ENCODE data around the gene NFIC. TPM values are rescaled to one million over a fixed set of nuclear protein-coding genes. Genes with fewer than 3 reads are reported as not detected.

Gene NFIC
- total RNA-seq, 4 donors from 2014 or later: 34.7 to 191 (median 64.9) TPM

DNA sequence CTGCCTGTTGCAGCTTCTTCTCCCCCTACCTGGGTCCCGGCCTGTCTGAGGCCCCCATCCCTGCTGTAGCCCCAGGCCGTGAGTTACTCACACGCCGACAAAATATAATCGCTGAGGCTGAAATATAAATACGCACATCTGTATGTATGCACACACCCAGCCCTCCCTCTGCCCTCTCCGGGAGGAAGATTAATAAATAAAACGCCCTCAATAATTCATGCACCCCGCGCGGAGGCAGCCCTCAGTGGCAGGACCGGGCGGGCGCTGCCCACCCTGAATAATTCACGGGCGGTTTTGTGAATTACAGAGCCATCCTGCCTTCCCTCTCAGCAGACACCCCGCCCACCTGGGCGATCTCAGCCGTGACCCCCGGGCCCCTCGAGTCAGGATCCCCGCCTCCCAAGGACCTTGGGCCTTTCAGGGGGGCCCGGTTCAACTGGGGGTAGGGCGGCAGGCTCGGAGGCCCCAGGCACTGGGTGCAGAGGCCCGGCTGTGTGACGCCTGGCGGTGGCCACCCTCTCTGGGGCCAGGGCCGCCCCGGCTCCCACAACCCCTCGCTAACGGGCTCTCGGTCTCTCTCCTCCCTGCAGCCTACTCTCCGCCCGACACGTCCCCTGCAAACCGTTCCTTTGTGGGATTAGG, 89.7 kb downstream of the NFIC start:
- DNase-seq: no peak
- Histone ChIP-seq H3K4me3 (no peak overlapping the region), H3K4me1 (peaks cover 0 to 32% (median 0%) of the 10 kb centered on the region in 4 donors), H3K36me3 (peaks cover 0 to 57% (median 0%) of the 10 kb centered on the region in 3 donors), H3K27ac (no peak overlapping the region), H3K27me3 (no peaks in the 10 kb centered on the region), H3K9me3 (no peaks in the 10 kb centered on the region)
- TF ChIP-seq POLR2A (IDR thresholded peaks at IDR 0.05): no peak
- TF ChIP-seq, protein P1, sequence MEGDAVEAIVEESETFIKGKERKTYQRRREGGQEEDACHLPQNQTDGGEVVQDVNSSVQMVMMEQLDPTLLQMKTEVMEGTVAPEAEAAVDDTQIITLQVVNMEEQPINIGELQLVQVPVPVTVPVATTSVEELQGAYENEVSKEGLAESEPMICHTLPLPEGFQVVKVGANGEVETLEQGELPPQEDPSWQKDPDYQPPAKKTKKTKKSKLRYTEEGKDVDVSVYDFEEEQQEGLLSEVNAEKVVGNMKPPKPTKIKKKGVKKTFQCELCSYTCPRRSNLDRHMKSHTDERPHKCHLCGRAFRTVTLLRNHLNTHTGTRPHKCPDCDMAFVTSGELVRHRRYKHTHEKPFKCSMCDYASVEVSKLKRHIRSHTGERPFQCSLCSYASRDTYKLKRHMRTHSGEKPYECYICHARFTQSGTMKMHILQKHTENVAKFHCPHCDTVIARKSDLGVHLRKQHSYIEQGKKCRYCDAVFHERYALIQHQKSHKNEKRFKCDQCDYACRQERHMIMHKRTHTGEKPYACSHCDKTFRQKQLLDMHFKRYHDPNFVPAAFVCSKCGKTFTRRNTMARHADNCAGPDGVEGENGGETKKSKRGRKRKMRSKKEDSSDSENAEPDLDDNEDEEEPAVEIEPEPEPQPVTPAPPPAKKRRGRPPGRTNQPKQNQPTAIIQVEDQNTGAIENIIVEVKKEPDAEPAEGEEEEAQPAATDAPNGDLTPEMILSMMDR (IDR thresholded peaks at IDR 0.05): no peak

DNA sequence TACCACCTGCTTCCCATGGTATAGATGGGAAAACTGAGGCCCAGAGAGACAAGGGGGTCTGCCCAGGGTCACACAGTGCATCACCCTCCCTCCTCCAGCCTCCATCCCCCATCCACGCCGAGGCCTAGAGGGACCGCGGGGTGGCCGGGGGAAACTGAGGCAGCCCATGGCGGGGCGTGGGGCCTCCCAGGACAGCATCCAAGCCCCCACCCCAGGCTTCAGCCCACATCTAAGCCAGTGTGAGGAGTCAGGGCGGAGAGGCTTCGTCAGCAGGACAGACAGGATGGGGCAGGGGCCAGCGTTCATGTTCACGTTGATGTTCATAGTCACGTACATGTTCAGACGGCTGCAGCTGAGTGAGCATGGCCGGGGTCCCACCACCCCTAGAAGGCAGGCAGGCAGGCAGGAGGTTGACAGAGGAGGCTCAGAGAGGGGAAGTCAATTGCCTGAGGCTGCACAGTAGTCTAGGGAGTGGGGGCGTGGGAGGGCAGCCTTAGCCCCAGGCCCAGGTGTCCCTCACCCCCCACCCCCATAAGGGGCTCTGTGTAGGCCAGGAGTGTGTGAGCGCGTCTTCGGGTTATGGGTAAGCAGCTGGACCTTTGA, 90.6 kb downstream of the NFIC start:
- Histone ChIP-seq H3K4me3 (no peak overlapping the region), H3K36me3 (peaks cover 0 to 56% (median 0%) of the 10 kb centered on the region in 3 donors), H3K9me3 (no peaks in the 10 kb centered on the region), H3K27me3 (no peaks in the 10 kb centered on the region), H3K27ac (peak overlapping the region in 3 of 4 donors; percentile 64 to 86 (median 69)), H3K4me1 (peaks cover 0 to 32% (median 0%) of the 10 kb centered on the region in 4 donors)
- no peak for TF ChIP-seq POLR2A (IDR thresholded peaks at IDR 0.05)
- TF ChIP-seq, protein P1 (IDR thresholded peaks at IDR 0.05): no peak
- no peak for DNase-seq

DNA sequence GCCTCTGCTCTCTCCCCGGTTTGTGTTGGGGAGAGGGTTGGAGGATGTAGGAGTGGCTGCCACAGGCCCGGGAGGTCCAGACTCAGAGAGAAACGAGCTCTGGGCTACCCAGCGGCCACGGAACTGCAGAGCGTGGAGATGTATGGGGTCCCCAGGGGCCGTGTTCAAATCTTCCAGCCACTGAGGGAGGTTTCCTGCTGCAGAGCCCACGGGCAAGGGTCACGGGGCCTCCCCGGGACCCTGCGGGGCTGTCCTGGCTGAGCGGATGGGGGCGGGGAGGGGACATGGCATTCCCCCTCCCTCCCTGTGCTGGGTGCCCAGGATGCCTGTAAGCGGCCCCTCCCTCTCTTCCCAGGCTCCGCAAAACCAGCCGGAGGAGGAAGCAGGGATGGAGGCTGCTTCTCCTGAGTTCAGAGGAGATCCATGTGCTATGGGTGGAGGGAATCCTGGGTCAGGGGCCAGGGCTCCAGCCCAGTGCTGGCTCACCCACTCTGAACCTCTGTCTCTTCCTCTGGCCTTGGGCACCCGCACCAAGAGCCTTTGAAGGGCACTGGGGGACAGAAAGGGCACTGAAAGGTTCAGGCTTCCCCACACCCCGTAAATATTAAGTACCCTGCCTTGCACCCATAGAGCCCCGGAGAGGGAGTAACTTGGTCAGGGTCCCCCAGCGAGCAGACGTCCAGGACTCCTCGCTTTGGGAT, 91.3 kb downstream of the NFIC start:
- no peak for DNase-seq
- no peak overlapping the region for H3K4me3 ChIP-seq
- H3K27me3 ChIP-seq: no peaks in the 10 kb centered on the region
- peak overlapping the region in 3 of 4 donors; percentile 64 to 86 (median 69) for H3K27ac ChIP-seq
- H3K9me3 ChIP-seq: no peaks in the 10 kb centered on the region
- TF ChIP-seq POLR2A (IDR thresholded peaks at IDR 0.05): no peak
- TF ChIP-seq, protein P1 (IDR thresholded peaks at IDR 0.05): no peak
- peaks cover 0 to 32% (median 0%) of the 10 kb centered on the region in 4 donors for H3K4me1 ChIP-seq
- peaks cover 0 to 52% (median 0%) of the 10 kb centered on the region in 3 donors for H3K36me3 ChIP-seq

DNA sequence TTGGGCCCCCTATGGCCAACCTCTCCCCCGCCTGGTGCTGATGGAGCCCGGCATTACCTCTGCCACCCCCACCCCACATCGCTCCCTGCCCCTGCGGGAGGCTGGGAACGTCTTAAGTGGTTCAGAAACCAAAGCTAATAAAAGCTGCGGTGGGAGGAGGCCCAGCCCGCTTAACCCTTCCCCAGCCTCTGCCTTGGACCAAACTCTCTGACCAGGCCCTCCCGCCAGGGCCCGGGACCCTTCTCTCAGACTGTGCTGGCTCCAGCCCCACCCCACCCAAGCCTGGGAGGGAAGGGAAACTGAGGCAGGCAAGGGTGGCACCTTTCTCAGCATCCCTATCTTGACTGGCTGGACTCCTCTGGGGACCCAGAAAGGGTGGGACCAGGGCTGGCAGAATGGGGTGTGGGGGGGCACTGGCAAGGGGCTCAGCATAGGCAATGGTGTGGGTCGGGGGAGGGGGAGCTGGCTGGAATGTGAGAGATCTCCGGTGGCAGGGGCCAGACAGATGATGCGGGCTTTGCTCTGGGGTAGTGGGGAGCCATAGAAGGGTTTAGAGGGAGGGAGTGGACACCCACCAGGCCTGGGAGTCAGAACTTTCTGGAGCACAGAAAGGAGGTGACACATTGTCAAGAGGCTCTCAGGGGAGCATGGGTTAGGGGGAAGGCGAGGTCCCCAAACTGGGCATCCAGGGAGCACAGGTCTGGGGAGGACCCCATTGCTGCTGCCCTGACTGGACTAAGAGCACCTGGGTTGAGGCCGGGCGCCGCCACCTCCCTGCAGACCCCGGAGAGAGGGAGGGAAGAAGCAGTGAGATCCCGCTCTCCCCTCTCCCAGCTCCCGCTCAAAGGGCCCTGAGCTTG, 92.1 kb downstream of the NFIC start:
- Histone ChIP-seq H3K27ac (peak overlapping the region; percentile 43 to 86 (median 66)), H3K4me1 (peaks cover 0 to 32% (median 0%) of the 10 kb centered on the region in 4 donors), H3K27me3 (no peaks in the 10 kb centered on the region), H3K9me3 (no peaks in the 10 kb centered on the region), H3K4me3 (no peak overlapping the region), H3K36me3 (peaks cover 0 to 52% (median 0%) of the 10 kb centered on the region in 3 donors)
- TF ChIP-seq POLR2A (IDR thresholded peaks at IDR 0.05): no peak
- TF ChIP-seq, protein P1 (IDR thresholded peaks at IDR 0.05): no peak
- DNase-seq: no peak

Data from Peyer's patch (tissue), 4 donors.